ELF-1 (cell line): ENCODE results near the gene PPP1R12C.
"Not testable (repeated sequence)": the region's sequence is repeated elsewhere in the genome, so short reads cannot be mapped to it uniquely, and the experiment has no call there.

Experiments used
- DNase-seq: peaks from one replicate; pipeline ENCODE4 v3.0.0-alpha.2; 2016; ENCODE audit warnings: low read depth, low spot score

The PPP1R12C gene

DNA sequence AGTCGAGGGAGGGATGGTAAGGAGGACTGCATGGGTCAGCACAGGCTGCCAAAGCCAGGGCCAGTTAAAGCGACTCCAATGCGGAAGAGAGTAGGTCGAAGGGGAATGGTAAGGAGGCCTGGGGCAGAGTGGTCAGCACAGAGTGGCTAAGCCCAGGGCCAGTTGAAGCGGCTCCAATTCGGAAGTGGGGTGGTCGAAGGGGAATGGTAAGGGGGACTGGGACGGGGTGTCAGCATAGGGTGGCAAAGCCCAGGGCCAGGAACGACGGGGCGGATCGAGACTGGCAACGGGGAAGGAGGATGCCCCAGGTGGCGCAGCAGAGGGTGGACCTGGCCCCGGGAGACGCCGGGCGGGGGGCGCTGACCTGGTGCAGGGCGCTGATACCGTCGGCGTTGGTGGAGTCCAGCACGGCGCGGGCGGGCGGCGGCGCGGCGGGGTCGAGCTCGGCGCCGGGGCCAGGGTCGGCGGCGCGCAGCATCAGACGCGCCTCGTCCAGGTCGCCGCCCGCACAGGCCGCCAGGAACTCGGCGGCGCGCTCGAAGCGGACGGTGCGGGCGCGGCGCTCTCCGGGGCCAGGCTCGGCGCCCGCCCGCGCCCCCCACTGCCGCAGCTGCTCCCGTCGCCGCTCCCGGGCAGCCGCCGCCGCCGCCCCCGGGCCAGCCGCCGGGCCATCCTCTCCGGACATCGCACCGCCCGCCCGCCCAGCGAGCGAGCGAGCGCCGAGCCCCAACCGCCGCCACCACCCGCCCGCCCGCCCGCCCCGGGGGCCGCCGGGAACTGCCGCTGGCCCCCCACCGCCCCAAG is at the start of gene PPP1R12C:
Gene PPP1R12C, minus strand, starts transcription at position 779 of the 804 bp plus-strand sequence. Its CDS starts 94 bp downstream, at position 685.
- no peak for DNase-seq

DNA sequence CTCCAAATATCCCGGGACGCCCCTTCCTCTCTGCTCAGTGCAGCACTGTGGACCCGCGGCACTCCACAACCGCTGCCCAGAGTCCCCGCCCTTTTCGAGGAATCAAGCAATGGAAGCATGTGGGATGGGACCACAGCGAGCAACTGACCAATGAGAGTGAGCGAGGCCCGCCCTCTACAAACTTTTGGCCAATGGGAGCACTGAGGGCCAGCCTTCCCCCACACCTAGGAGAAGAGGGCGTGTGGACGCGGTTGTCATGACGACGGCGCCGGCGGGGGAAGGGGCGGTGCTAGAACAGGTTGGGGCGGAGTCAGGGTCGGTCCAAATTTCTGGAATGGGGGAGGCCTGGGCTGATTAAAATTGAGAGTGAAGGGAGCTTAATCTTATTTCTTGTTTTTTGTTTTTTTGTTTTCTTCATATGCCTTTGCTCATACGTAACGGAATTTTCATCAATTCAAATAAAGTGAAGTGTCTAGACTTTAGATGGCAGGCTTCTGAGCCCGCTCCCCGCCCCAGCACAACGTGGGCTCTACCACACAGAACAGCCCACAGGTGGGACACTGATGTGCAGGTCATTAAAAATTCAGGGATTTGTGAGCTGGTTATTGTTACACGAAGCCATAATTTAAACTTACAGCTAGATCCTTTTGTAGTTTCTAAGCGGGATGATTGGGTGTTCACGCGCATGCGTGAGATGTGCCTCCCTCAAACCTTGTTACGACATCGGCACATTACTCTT is 49.3 kb upstream of the PPP1R12C start, which contains the start of gene DNAAF3:
Gene DNAAF3, minus strand, starts transcription at position 84 of the 739 bp plus-strand sequence. CDS start 200 bp downstream, outside the sequence.
- peak; percentile 99 for DNase-seq

DNA sequence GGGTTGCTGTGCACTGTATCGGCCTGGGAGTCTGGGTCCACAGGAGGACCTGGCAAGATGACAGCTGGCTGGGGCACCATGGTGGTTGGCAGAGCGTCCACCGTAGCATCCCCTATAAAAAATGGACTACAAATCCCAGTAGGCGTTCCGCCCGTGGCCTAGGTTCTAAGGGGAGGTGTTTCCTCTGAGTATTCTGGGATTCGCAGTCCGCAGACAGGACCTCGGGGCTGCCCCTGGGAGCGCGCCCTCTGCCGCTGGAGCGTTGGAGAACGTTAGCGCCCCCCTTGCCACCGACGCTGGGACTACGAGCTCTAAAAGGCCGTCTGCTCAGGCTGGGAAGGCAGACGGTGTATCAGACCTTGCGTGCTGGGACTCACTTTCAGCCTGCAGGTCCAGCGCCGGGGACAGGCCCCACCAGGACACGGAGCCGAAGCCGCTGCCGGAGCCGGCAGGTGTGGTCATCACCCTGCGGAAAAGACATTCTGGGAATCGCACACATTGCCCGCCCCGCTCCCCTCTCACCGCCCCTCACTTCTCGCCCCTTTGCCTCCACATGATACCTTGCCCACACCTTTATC is 48.6 kb upstream of the PPP1R12C start:
- DNase-seq: peak; percentile 93

- DNase-seq: peak; percentile 12
Observed at GRCh38 chr19:55161571-55162322, 44.3 kb upstream of the PPP1R12C start.

DNA sequence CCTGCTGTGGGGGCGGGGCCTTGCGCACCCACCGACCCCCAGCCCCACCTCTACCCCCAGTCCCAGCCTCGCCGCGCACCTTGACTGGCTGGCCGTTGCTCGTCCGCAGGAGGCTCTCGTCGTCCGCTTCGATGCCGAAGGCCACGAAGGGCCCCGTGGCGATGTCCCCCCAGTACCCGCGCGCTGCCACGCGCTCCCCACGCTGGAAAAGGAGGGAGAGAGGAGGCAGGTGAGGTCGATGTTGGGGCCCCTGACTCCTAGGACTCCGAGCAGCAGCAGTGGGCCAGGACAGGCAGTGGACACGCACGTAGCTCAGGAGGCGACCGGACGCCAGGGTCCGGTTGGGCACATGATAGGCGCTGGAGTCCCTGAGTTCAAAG is 43.5 kb upstream of the PPP1R12C start:
- DNase-seq: peak; percentile 25

- DNase-seq: peak; percentile 99
Observed at GRCh38 chr19:55160128-55160985, 42.9 kb upstream of the PPP1R12C start.

- peak; percentile 79 for DNase-seq
Observed at GRCh38 chr19:55158848-55159749, 41.7 kb upstream of the PPP1R12C start.

- no peak for DNase-seq
Observed at GRCh38 chr19:55158423-55158822, 41.0 kb upstream of the PPP1R12C start.

- no peak for DNase-seq
Observed at GRCh38 chr19:55157064-55157908, 39.8 kb upstream of the PPP1R12C start, which contains the start of gene TNNI3. Gene TNNI3 (minus strand): TSS chr19:55157732. CDS start chr19:55157589, 143 bp downstream.

- peak; percentile 97 for DNase-seq
Observed at GRCh38 chr19:55156202-55157063, 39.0 kb upstream of the PPP1R12C start.

DNA sequence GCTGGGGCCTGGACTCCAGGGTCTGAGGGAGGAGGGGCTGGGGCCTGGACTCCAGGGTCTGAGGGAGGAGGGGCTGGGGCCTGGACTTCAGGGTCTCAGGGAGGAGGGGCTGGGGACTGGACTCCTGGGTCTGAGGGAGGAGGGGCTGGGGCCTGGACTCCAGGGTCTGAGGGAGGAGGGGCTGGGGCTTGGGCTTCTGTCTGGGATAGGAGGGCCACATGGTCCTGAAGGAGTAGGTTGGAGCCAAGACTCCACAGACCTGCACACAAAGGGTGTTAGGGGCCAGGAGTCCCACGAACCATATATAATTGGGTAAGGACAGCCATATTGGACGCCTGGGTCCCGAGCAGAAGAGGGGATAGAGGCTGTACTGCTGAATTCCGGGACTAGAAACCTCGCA is 38.3 kb upstream of the PPP1R12C start:
- DNase-seq: not testable (repeated sequence)

DNA sequence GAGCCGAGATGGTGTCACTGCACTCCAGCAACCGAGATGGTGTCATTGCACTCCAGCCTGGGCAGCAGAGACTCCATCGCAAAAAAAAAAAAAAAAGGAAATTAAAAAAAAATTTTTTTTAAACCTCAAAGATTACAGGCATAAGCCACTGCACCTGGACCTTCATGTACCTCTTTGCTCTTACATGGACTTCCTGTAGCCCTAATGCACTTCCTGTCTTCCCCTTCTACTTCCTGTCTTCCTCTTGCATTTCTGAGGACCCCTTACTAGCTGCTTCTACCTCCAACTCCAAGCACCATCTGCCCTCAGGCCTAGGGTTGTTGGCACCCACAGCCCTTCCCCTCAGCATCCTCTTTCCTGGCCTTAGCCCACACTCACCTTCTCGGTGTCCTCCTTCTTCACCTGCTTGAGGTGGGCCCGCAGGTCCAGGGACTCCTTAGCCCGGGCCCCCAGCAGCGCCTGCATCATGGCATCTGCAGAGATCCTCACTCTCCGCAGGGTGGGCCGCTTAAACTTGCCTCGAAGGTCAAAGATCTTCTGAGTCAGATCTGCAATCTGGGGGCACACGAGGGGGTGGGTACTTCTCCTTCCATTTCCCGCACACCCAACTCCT is 36.3 kb upstream of the PPP1R12C start:
- DNase-seq: no peak

- DNase-seq: no peak
Observed at GRCh38 chr19:55152017-55152416, 34.6 kb upstream of the PPP1R12C start.

GRCh38 chr19:55149078-55150003 is 31.9 kb upstream of the PPP1R12C start, which contains the start of gene TNNT1:
Gene TNNT1 (minus strand): TSS chr19:55149206. CDS start chr19:55147157, 2,049 bp downstream.
- DNase-seq: peak; percentile 86

GRCh38 chr19:55147545-55148251 is 30.3 kb upstream of the PPP1R12C start:
- peak; percentile 75 for DNase-seq
